Hematopoietic multipotent progenitor cell (in vitro differentiated cells): ENCODE results near the gene ACOT11. TPM values are rescaled to one million over a fixed set of nuclear protein-coding genes. Genes with fewer than 3 reads are reported as not detected.

Experiments used
- DNase-seq, 3 donors: peaks; one replicate each; pipeline ENCODE4 v3.0.0-alpha.2; 2011 to 2015; ENCODE audit warnings: low read depth in 2 of 3, low spot score in 2 of 3
- total RNA-seq: library from RNA; depleted of rRNA; stranded (reverse); fragments of >200 nt; gene quantifications from one replicate; pipeline ENCODE4 v1.2.3, GENCODE V29; 2012

The ACOT11 gene
- total RNA-seq, 1 donor, result 23.7 TPM

- DNase-seq, result no peak
Measured at GRCh38 chr1:54583871-54584270, 35.8 kb downstream of the ACOT11 start.

DNA sequence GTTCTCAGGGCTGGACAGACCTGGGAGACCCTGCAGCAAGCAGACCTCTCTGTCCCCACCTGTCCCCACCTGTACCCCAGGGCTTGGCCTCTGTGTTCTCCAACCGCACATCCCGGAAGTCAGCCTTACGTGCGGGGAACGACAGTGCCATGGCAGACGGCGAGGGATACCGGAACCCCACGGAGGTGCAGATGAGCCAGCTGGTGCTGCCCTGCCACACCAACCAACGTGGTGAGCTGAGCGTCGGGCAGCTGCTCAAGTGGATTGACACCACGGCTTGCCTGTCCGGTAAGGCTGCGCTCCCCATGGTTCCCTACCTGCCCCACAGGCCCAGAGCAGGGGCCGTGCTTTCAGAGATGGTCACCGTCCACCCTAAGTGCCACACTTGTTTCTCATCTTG lies 36.5 kb downstream of the ACOT11 start:
- no peak for DNase-seq

DNA sequence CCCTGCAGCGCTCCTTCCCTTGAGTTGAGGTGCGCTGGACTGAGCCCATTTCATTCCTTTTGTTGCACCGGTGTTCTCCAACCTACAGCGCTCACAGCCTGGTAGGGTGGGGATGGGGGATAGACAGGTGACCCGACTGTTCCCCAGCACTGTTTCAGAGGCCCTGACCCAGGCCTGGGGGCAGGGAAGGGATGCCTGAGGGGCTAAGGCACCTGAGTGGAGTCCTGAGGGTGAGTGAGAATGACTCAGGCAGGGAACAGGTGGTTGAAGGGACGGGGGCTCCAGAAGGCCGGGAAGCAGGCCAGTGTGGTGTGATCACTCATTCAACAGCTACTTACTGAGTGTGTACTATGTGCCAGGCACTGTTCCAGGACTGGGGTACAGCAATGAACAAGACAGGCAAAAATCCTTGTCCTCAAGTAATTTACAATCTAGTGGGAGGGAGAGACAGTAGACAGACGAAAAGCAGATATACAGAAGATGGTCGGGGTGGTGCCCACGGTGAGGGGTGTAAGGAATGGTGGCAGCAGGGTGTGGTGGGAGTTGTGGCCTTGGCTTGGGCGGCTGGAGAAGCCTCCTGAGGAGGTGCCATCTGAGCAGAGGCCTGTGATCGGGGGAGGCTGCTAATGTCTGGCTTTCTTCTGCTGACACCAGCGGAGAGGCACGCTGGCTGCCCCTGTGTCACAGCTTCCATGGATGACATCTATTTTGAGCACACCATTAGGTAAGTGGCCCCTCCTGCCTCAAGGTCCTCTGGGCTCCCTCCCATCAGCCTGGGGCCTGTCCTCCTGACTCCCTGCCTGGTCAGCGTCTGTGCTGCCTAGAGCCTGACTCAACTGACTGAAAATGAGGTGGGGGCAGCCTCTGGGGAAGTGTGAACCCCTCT lies 37.4 kb downstream of the ACOT11 start:
- DNase-seq, result no peak

DNA sequence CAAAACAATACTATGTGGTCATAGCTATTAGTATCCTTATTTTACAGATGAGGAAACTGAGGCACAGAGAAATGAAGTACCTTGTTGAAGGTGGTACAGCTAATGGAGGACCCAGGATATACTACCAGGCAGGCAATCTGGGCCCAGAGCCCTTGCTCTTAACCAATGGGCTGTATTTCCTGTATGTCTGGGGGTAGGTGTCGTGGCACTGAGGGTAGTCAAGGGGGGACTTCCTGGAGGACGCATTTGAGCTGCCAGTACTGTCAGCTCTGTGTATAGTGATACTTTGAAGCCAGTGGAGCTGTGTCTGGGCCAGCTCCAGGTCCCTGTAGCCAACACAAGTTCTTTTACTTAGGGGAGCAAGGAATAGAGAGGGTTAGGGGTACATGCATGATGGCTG lies 40.3 kb downstream of the ACOT11 start:
- no peak for DNase-seq

- DNase-seq, result no peak
Measured at GRCh38 chr1:54591127-54591756, 43.2 kb downstream of the ACOT11 start.

GRCh38 chr1:54593571-54594160 lies 45.6 kb downstream of the ACOT11 start:
- DNase-seq, result no peak

- DNase-seq, result no peak
Measured at GRCh38 chr1:54594463-54594862, 46.4 kb downstream of the ACOT11 start.

- no peak for DNase-seq
Measured at GRCh38 chr1:54595956-54596498, 48.0 kb downstream of the ACOT11 start.

DNA sequence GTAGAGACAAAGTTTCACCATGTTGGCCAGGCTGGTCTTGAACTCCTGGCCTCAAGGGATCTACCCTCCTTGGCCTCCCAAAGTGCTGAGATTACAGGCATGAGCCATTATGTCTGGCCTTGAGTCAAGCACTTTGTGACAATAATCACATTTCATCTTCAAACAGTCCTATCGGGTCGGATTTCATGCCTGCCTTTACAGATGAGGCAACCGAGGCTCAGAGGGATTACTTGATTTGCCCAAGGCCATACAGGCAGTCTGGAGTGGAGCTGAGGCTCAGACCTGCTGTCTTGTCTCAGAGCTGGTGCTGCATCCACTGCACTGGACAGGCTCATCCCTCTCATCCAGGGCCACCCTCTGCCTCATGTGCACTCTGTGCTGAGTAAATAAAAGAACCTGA lies 48.7 kb downstream of the ACOT11 start:
- DNase-seq, result no peak

DNA sequence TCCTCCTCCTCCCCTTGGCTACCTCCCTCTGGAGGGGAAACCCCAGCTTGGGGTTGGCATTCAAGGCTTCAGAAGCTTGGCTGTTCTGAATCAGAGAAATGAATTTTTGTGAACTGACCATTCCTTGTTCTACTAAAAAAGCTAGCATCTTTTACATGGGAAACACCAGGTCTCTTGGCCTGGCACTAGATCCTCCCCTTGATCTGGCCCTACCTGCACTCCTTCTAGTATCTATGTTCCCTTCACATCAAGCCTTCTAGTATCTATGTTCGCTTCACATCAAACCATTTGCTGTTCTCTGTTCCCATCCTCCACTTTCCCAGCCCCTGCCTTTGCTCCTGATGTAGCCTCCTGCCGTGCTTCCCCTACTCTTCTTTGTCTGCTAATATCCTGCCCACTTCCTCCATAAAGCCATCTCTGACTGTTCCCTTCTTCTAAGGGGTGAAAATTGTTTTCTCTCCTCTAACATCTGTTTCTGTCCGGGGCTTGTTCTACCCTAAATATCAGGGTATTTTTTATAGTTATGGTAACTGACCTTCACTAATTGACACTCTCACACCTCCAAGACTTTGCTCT lies 49.5 kb downstream of the ACOT11 start:
- no peak for DNase-seq

- DNase-seq, result no peak
Measured at GRCh38 chr1:54599211-54599823, 51.3 kb downstream of the ACOT11 start.

GRCh38 chr1:54600947-54601721 lies 53.1 kb downstream of the ACOT11 start:
- DNase-seq, result no peak

DNA sequence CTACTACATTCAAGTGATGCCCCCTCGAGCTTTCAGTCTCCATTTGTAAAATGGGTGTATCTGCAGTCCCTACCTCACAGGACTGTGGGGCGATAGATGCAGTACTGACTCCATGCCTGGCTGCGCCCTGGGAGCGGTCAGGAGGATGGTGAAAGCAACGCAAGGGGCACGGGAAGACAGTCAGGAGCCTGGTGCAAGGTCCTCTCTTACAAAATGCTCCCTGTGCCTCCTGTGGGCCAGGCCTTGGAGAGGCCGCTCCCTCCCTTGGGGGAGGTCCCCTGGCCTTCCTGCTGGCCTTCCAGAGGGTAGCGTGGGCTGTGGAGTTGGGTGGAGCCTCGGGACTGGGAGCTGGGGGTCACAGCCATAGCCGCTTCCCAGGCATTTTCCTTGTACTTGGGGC lies 53.7 kb downstream of the ACOT11 start:
- no peak for DNase-seq

GRCh38 chr1:54602554-54602953 lies 54.5 kb downstream of the ACOT11 start:
- no peak for DNase-seq

GRCh38 chr1:54603241-54603640 lies 55.2 kb downstream of the ACOT11 start:
- no peak for DNase-seq

DNA sequence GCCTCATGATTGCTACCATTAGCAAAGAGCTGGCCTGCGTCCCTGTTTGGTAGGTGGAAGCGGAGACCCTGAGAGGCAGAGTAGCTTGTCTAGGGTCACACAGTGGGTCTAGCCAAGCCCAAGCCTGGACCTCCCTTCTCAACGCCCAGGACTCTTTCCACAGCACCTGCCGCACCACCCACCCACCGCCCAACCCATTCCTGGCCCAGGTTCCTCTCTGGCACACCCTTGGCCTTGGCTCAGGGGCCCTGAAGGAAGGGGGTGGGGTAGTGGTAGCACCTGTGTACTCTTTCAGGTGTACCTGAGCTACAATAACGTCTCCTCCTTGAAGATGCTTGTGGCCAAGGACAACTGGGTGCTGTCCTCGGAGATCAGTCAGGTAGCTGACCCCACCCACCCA lies 56.0 kb downstream of the ACOT11 start:
- DNase-seq, result no peak

DNA sequence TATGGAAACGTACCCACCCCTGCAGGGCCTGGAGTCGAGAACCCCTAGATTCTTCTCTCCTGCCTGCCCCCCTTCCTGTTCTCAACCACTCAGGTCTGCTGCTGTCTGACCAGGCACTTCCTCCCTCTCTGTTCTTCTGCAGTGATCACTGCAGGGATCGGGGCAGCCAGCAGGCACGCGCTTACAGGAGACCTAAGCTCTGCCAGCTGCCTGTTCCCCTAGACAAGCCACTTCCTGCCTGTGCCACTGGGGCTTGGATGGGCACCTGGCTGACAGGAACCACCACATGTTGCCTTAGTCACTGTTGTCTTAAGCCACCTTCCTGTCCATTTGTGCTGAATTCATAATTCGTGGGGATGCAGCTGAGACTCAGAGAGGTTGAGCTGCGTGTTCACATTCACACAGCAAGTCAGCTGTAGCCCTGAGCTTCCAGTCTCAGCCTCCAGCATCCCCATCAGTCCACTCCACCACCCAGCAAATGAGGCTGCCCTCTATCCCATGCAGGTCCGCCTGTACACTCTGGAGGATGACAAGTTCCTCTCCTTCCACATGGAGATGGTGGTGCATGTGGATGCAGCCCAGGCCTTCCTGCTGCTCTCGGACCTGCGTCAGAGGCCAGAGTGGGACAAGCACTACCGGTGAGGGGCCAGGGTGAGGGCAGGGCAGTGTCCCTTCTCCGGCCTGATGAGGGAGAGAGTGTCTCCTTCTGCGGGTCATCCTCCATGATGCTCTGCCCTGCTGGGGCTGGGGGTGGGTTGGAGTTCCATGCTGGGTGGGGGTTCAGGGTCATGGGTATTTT lies 56.7 kb downstream of the ACOT11 start:
- peak in 2 of 3 donors; percentile 75 to 92 for DNase-seq

- no peak for DNase-seq
Measured at GRCh38 chr1:54606096-54606989, 58.3 kb downstream of the ACOT11 start.
